ENCODE results near the gene ZNF786.

DNA sequence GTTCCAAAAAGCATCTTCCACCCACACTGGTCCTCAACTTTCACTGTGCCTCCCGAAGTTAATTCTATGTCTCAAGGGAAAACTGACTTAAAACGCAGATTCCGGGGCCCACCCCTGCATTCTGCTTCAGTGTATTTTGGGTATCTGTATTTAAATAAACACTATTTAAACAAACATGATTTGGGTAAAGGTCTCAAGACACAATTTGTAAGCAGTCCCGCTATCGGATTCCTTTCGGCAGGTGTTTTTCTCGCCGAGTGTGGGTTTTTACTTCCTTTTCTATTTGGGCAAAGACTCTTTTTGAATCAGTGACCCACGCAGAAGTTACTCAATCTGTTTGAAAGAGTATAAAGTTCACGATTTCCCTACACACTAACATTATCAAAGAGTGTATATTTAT lies 63.5 kb downstream of the ZNF786 start:
- TF ChIP-seq, protein P1, sequence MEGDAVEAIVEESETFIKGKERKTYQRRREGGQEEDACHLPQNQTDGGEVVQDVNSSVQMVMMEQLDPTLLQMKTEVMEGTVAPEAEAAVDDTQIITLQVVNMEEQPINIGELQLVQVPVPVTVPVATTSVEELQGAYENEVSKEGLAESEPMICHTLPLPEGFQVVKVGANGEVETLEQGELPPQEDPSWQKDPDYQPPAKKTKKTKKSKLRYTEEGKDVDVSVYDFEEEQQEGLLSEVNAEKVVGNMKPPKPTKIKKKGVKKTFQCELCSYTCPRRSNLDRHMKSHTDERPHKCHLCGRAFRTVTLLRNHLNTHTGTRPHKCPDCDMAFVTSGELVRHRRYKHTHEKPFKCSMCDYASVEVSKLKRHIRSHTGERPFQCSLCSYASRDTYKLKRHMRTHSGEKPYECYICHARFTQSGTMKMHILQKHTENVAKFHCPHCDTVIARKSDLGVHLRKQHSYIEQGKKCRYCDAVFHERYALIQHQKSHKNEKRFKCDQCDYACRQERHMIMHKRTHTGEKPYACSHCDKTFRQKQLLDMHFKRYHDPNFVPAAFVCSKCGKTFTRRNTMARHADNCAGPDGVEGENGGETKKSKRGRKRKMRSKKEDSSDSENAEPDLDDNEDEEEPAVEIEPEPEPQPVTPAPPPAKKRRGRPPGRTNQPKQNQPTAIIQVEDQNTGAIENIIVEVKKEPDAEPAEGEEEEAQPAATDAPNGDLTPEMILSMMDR (IDR thresholded peaks at IDR 0.05) = no peak
- no peak for TF ChIP-seq POLR2A (IDR thresholded peaks at IDR 0.05)
